Dendritic cell treated with granulocyte-macrophage colony-stimulating factor and Interleukin-4, amounts not matched to agents 40 ng/mL and 50 ng/mL, for 4 days (primary cell): ENCODE results near the gene ANTXR1.

ENCODE experiments used
- H3K27ac Mint-ChIP-seq: one replicate; pipeline ENCODE4 v1.8.0; 2022; ENCODE audit warnings: mild to moderate bottlenecking, mixed read lengths
- H3K27me3 Mint-ChIP-seq: one replicate; pipeline ENCODE4 v1.8.0; 2022; ENCODE audit warnings: mild to moderate bottlenecking, mixed read lengths
- H3K36me3 Mint-ChIP-seq: one replicate; pipeline ENCODE4 v1.8.0; 2022; ENCODE audit warnings: low read depth, mixed read lengths
- H3K4me1 Mint-ChIP-seq: one replicate; pipeline ENCODE4 v1.8.0; 2022; ENCODE audit warnings: low read depth, mixed read lengths
- H3K4me3 Mint-ChIP-seq: one replicate; pipeline ENCODE4 v1.8.0; 2022; ENCODE audit warnings: mild to moderate bottlenecking, moderate library complexity, mixed read lengths
- H3K9me3 Mint-ChIP-seq: one replicate; pipeline ENCODE4 v1.8.0; 2022; ENCODE audit warnings: mixed read lengths
- intact Hi-C: fragments of 100-400 bp; cut with micrococcal nuclease; formaldehyde crosslinking; loops from one replicate; pipeline ENCODE4 v1.15.0; 2022

Gene ANTXR1

DNA sequence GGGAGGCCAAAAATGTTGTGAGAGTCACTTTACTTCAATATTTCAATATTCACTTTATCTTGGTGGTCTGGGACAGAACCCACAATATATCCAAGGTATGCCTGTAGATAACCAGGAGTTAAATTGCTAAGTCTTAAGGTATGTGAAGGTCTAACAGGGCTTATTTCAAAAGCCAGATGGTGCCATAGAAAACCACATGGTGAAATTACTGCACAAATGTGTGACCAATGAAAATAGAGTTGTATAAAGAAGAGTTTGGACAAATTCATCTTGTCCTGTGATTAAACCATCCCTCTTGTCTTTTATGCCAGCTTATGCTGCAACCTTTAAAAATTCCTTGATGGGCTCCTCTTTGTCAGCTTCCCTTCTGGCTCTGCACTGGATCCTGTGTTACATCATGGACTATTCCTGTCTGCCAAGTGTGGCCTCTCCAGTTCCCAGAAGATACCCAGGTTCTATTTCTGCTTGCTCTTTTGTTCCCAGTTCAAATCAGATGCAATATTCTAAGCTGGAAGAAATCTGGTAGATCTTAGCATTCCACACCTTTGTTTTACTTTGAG, 46.8 kb downstream of the ANTXR1 start:
- Mint-ChIP-seq H3K4me3 (no peak overlapping the region), H3K4me1 (peaks cover 9% of the 10 kb centered on the region), H3K36me3 (no peaks in the 10 kb centered on the region), H3K27ac (no peak overlapping the region), H3K27me3 (peaks cover 3% of the 10 kb centered on the region), H3K9me3 (peaks cover 8% of the 10 kb centered on the region)
- intact Hi-C loops: loop anchor here (10.0 kb wide), 1 partner anchor 145 kb away; no protein-coding TSS in a partner anchor

DNA sequence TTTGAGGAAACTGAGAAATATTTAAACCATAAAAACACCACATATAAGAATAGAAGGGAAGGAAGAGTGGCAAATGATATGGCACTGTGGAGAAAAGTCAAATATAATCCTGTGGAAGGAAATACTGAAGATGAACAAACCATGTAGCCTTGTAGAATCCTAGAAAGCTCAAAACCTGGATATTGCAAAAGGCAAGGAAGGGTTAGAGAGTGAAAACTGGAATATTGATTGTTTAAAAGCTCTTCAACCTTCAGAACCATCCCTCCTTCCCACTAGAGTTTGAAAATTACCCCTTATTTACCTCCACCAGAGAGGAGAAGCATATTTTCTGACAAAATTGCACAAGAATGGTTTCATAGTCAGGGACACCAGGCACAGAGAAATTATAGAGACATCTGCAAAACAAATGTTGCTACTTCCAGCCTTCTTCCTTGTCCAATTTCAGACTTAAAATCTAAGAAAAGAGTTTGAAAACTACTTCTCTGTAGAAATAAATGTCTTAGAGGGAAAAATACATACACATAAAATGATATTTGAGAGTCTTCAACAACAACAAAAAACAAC, 48.0 kb downstream of the ANTXR1 start:
- Mint-ChIP-seq H3K4me1 (peaks cover 9% of the 10 kb centered on the region), H3K36me3 (no peaks in the 10 kb centered on the region), H3K4me3 (no peak overlapping the region), H3K27ac (no peak overlapping the region), H3K9me3 (peaks cover 8% of the 10 kb centered on the region), H3K27me3 (peaks cover 3% of the 10 kb centered on the region)
- intact Hi-C loops: no loop called here

DNA sequence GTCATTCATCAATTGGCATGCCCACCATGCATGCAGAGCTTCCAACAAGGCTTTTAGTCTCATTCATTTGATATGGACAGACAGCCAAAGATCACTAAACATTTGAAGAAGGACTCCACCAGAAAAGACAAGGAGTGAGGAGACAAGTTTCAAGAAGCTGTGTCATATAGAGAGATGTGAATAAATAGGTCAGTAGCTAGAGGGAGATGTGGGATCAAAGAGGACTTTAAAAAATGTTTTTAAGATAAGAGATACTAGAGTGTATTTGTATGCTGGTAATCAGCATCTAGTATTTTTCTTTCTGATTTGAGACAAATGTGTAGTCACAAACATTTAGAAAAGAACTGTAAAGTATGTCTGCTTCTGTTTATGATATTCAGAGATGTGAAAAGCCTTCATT, 48.5 kb downstream of the ANTXR1 start:
- Mint-ChIP-seq H3K4me1 (peaks cover 9% of the 10 kb centered on the region), H3K36me3 (no peaks in the 10 kb centered on the region), H3K27ac (no peak overlapping the region), H3K4me3 (no peak overlapping the region), H3K9me3 (peaks cover 8% of the 10 kb centered on the region), H3K27me3 (peaks cover 3% of the 10 kb centered on the region)
- intact Hi-C loops: no loop called here

DNA sequence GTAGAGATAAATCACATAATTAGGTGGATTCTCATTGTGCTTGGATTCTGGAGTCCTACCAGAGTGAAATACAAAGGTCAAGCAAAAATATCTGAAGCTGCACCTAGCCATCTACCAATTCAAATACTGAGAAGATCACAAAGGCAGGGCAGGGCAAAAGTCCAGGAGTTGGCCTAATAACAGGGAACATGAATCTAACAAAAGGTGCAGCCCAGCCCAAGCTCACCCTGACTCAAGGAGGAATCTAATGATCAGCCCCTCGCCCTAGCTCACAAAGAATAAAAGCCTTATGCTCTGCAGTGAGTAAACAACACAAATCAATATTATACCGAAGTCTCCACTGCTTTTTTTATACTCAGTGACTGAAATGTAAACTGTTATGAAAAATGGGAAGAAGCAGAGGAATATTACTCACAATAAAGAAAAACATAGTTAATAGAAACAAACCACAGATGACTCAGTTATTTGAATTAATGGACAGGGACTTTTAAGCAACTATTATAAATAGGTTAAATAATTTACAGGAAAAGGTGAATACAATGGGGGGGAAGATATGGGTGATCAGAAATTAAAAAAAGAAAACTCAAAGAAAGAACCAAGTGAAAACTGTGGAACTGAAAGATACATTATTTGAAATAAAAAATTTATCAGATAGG, 49.5 kb downstream of the ANTXR1 start:
- H3K4me3 Mint-ChIP-seq: no peak overlapping the region
- H3K27ac Mint-ChIP-seq: no peak overlapping the region
- peaks cover 8% of the 10 kb centered on the region for H3K9me3 Mint-ChIP-seq
- H3K4me1 Mint-ChIP-seq: peaks cover 9% of the 10 kb centered on the region
- intact Hi-C loops: no loop called here
- peaks cover 3% of the 10 kb centered on the region for H3K27me3 Mint-ChIP-seq
- H3K36me3 Mint-ChIP-seq: no peaks in the 10 kb centered on the region

DNA sequence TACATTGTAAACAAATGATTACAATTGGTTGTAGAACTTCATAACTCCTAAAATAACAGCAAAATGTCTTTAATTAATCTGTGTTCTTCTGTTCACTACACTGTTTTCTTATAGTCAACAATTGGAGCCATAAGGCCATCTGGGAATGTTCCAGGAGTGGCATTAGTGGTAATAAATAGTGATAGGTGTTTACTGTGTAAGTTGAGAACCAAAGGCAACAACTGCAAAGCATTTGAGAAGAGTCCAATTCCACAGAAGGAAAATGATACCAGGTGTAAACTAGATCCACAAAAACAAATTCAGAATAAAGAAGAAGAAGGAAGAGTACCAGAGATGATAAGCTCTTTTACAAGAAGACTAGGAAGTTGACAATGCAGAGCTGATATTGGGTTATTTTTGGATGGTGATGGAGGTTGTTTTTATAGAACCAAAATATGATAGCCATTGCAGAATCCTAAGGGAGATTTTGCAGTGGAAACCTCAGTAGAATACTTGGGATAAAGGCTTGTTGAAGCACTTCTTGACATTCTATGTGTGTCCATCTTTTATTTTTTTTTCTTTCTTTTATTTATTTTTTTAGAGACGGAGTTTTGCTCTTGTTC, 52.9 kb downstream of the ANTXR1 start:
- H3K4me1 Mint-ChIP-seq: peaks cover 9% of the 10 kb centered on the region
- no peaks in the 10 kb centered on the region for H3K36me3 Mint-ChIP-seq
- intact Hi-C loops: no loop called here
- H3K27ac Mint-ChIP-seq: no peak overlapping the region
- H3K4me3 Mint-ChIP-seq: no peak overlapping the region
- peaks cover 8% of the 10 kb centered on the region for H3K9me3 Mint-ChIP-seq
- H3K27me3 Mint-ChIP-seq: no peaks in the 10 kb centered on the region

DNA sequence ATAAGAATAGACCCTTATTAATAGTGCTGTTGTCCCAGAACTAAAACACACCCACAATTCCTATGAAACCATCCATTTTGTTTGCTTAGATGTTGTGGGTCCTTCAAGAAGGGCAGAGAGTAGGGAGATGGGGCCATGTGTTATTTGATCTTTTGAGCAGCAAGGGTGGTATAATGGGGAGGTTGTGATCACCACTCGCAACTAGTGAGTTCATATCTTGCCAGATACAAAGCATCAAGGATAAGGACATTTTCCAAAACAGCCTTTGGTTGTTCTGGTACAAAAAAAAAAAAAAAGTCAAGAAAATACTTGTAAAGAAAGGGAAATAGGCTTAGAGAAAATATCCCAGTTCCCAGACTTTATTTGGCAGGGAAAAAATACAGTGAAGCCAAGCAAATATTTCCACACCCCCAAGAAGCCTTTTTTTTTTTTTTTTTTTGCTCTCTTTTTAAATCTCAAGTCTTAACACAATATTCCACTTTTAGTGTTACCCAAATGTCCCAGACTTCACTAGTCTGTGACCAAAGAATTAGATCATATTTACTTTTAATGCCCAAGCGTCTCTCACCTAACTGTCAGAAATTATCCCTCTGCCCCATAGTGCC, 54.1 kb downstream of the ANTXR1 start:
- peaks cover 7% of the 10 kb centered on the region for H3K4me1 Mint-ChIP-seq
- H3K27ac Mint-ChIP-seq: no peak overlapping the region
- intact Hi-C loops: no loop called here
- H3K9me3 Mint-ChIP-seq: peaks cover 8% of the 10 kb centered on the region
- H3K36me3 Mint-ChIP-seq: no peaks in the 10 kb centered on the region
- no peak overlapping the region for H3K4me3 Mint-ChIP-seq
- no peaks in the 10 kb centered on the region for H3K27me3 Mint-ChIP-seq

DNA sequence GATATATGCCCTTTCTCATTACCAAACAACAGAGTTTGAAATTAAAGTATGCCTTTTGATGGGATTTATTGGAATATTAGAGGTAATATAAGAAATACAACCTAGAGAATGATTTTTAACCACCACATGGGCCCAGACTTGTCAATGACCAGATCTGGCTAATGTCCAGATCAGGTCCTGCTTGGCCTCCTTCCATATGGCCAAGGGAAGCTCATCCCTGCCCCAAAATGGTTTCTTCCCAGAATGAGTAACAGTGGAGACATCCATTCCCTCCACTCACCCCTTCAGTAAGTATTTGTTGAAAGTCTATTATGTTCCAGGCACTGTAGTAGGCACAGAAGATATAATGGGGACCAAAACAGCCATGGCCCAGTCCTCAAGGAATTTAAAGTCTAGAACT, 54.9 kb downstream of the ANTXR1 start:
- Mint-ChIP-seq H3K27me3 (no peaks in the 10 kb centered on the region), H3K4me1 (no peaks in the 10 kb centered on the region), H3K4me3 (no peak overlapping the region), H3K36me3 (no peaks in the 10 kb centered on the region), H3K9me3 (peaks cover 8% of the 10 kb centered on the region), H3K27ac (no peak overlapping the region)
- intact Hi-C loops: no loop called here

DNA sequence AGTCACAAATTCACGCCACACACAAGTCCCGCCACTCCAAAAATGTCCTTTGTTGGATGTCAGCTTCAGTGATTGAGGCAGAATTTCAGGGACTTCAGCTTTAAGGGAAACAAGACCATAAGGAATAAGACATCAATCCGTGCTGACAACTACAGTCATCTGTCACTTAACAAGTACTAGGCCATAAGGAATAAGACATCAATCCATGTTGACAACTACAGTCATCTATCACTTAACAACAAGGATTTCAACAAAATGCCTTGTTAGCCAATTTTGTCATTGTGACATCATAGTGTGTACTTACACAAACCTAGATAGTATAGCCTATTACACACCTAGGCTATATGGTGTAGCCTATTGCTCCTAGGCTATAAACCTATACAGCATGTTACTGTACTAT, 58.0 kb downstream of the ANTXR1 start:
- Mint-ChIP-seq H3K4me3 (no peak overlapping the region), H3K36me3 (no peaks in the 10 kb centered on the region), H3K9me3 (no peaks in the 10 kb centered on the region), H3K4me1 (no peaks in the 10 kb centered on the region), H3K27ac (no peak overlapping the region), H3K27me3 (no peaks in the 10 kb centered on the region)
- intact Hi-C loops: no loop called here

DNA sequence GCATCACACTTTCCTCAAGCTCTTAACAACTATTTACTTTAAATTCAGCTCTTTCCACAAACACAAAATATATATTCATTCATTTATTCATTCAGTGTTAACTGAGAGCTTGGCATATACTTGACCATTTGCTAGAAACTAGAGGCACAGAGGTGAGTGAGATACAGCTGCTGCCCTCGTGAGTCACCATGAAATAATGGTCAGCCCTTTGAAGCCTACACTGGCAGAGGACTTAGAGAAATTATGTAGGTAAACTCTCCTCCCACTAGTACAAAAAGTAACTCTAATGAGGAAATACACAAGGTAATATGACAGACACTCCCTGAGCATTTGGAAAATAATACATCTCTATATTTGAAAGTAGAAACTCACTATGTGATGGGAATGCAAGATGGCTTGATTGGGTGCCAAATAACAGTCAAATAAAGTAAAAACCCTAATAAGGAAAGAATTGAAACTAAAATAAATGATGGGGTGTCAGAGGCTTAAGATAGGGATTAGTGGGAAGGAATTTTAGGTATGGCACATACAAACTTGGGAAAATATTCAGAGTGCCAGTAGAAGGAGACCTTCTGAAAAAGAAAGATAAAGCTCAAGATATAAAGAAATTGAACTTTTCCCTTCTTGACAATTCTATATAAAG, 61.1 kb downstream of the ANTXR1 start:
- Mint-ChIP-seq H3K4me3 (no peak overlapping the region), H3K36me3 (no peaks in the 10 kb centered on the region), H3K4me1 (peaks cover 1% of the 10 kb centered on the region), H3K27ac (no peak overlapping the region), H3K9me3 (no peaks in the 10 kb centered on the region), H3K27me3 (no peaks in the 10 kb centered on the region)
- intact Hi-C loops: no loop called here

DNA sequence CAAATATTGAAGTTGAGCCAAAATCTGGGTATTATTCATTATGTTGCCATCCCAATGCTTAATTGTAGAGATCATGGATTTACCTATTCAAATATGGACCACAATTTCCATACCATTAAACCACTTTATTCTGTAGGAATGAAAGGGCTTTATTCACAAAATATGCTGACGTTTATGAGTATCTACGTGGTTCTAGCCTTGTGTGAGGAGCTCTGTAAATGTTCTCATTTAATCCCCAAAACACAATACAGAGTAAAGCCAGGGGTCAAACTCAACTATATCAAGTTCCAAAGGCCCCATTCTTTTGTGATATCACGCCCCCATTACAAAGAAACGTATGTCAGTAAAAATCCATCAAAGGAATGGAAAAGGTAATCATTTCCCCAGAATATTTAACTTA, 61.9 kb downstream of the ANTXR1 start:
- Mint-ChIP-seq H3K4me1 (peaks cover 10% of the 10 kb centered on the region), H3K4me3 (no peak overlapping the region), H3K36me3 (no peaks in the 10 kb centered on the region), H3K27me3 (no peaks in the 10 kb centered on the region), H3K27ac (no peak overlapping the region), H3K9me3 (no peaks in the 10 kb centered on the region)
- intact Hi-C loops: no loop called here

DNA sequence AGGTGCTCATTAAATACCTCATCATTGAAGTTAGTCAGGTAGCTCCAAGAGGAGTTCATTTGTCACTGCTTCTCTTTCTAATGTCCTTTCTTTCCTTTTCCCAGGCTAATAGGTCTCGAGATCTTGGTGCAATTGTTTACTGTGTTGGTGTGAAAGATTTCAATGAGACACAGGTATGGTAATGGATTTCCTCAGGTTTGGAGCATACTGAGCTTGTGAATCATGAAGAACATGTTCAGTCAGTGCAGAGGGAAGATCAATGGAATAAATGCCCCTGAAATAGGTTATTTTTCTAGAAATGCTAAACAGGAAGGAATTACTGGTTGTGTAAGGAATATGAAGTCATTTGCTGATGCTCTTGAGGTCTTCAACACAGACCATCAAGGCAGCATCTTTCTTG, 62.5 kb downstream of the ANTXR1 start:
- intact Hi-C loops: no loop called here
- Mint-ChIP-seq H3K27ac (no peak overlapping the region), H3K9me3 (no peaks in the 10 kb centered on the region), H3K4me1 (peaks cover 15% of the 10 kb centered on the region), H3K4me3 (no peak overlapping the region), H3K27me3 (no peaks in the 10 kb centered on the region), H3K36me3 (no peaks in the 10 kb centered on the region)

DNA sequence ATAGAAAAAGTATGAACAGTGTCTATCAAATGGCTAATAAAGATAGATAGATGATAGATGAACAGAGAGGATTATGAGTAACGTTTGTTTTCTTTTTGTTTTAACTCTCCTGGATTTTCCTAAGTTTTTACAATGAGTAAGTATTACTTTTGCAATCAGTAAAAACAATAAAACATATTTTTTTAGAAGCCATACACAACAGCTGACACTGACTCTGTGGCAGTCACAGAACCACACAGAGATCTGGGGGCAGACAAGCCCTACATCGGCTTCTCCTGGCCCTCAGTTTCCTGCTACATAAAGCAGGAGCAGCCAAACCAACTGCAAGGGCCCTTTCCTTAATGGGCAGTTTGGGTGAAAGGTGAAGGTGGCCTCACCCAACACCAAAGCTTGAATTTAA, 63.6 kb downstream of the ANTXR1 start:
- no peak overlapping the region for H3K27ac Mint-ChIP-seq
- no peaks in the 10 kb centered on the region for H3K36me3 Mint-ChIP-seq
- no peak overlapping the region for H3K4me3 Mint-ChIP-seq
- peaks cover 27% of the 10 kb centered on the region for H3K4me1 Mint-ChIP-seq
- H3K27me3 Mint-ChIP-seq: no peaks in the 10 kb centered on the region
- intact Hi-C loops: no loop called here
- H3K9me3 Mint-ChIP-seq: no peaks in the 10 kb centered on the region

DNA sequence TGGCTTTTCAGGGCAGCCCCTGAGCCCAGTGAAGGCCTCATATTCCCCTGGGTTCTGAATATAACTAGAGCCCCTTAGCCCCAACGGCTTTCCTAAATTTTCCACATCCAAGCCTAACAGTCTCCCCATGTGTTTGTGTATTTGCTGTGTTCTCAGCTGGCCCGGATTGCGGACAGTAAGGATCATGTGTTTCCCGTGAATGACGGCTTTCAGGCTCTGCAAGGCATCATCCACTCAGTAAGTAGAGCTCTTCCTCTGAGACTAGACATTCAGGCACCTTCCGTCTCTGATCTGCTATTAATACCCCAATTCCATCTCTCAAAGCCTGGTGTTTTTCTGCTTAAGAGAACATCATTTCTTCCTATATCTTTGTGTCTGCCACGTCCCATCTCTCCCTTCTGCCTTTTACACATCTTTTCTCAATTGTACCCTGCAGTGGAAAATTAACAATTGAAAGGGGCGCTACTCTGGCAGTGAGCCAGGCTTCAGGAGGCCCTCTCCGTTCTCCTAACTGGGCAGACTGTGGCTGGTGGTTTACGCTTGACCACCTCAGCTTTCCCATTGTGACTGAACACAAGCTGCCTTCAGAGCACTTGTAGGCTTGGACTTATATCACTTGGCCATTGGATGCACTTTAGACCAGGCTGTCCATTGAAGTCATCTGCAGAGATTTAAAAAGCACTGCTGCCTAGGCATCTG, 64.4 kb downstream of the ANTXR1 start:
- no peaks in the 10 kb centered on the region for H3K9me3 Mint-ChIP-seq
- no peak overlapping the region for H3K27ac Mint-ChIP-seq
- peaks cover 35% of the 10 kb centered on the region for H3K4me1 Mint-ChIP-seq
- H3K36me3 Mint-ChIP-seq: no peaks in the 10 kb centered on the region
- intact Hi-C loops: no loop called here
- H3K4me3 Mint-ChIP-seq: no peak overlapping the region
- H3K27me3 Mint-ChIP-seq: no peaks in the 10 kb centered on the region
